Measurements from ENCODE around the gene METAP2.

GRCh38 chr12:95480230-95480629, 6.3 kb downstream of the METAP2 start:
- no peak for TF ChIP-seq JUND (IDR thresholded peaks at IDR 0.05)
- no peak for TF ChIP-seq CTCF (IDR thresholded peaks at IDR 0.05)
- no peak for TF ChIP-seq EP300 (IDR thresholded peaks at IDR 0.05; ENCODE audit: borderline replicate concordance in 1 of 2, low read depth in 1 of 2, low read length in 1 of 2)
- no peak for TF ChIP-seq FOXJ3 (CRISPR knock-in tag; IDR thresholded peaks at IDR 0.05)
- no peak for TF ChIP-seq FOXM1 (IDR thresholded peaks at IDR 0.05; ENCODE audit: low read depth)

Data from SK-N-SH (cell line).